WTC11 (cell line): ENCODE measurements around the gene PPP2R1A. TPM values are rescaled to one million over a fixed set of nuclear protein-coding genes. Genes with fewer than 3 reads are reported as not detected.

ENCODE experiments used
- ATAC-seq: fragments of 200-7000 bp; cut with Tn5 transposase; 2 replicates; pipeline ENCODE4 v1.10.0; 2021; ENCODE audit warnings: mild to moderate bottlenecking, moderate library complexity
- CTCF ChIA-PET: fragments of 300-600 bp; sonication (Branson Sonifier 250); formaldehyde crosslinking; loops from one replicate; lab custom pipeline; 2021; ENCODE audit warnings: antibody characterized with exemption; lab: Charles Lee
- POLR2A ChIA-PET: fragments of 350-600 bp; sonication (Branson Sonifier 250); formaldehyde crosslinking; loops from one replicate; lab custom pipeline; 2021; ENCODE audit warnings: antibody characterized with exemption; lab: Charles Lee
- DNase-seq: peaks from one replicate; pipeline ENCODE4 v3.0.0; 2021; ENCODE audit warnings: low spot score
- H3K27ac Mint-ChIP-seq: 2 replicates; pipeline ENCODE4 v1.8.0; 2021; ENCODE audit warnings: mixed read lengths
- H3K27me3 Mint-ChIP-seq: 2 replicates; pipeline ENCODE4 v1.8.0; 2021; ENCODE audit warnings: low read depth, mild to moderate bottlenecking, moderate library complexity, mixed read lengths
- H3K36me3 Mint-ChIP-seq: 2 replicates; pipeline ENCODE4 v1.8.0; 2021; ENCODE audit warnings: mixed read lengths
- H3K4me1 Mint-ChIP-seq: 2 replicates; pipeline ENCODE4 v1.8.0; 2022; ENCODE audit warnings: mixed read lengths
- H3K4me3 Mint-ChIP-seq: 2 replicates; pipeline ENCODE4 v1.8.0; 2021; ENCODE audit warnings: mild to moderate bottlenecking, moderate library complexity, mixed read lengths
- H3K9me3 Mint-ChIP-seq: 2 replicates; pipeline ENCODE4 v1.8.0; 2021; ENCODE audit warnings: mixed read lengths
- ATF6 ChIP-seq: sonication (generic); formaldehyde crosslinking; IDR thresholded peaks from 2 replicates; pipeline ENCODE4 v1.8.1; 2023; ENCODE audit warnings: mild to moderate bottlenecking, missing genetic modification reagents
- CDX4 ChIP-seq: fragments of 250-450 bp; sonication (Bioruptor Pico); IDR thresholded peaks from 2 replicates; pipeline ENCODE4 v1.9.0; 2021; ENCODE audit warnings: moderate library complexity, mild to moderate bottlenecking, inconsistent platforms, borderline replicate concordance
- CTCF ChIP-seq: fragments of 200-600 bp; IDR thresholded peaks from 2 replicates; pipeline ENCODE4 v1.8.0; 2022; ENCODE audit warnings: antibody characterized with exemption
- E2F1 ChIP-seq: sonication (generic); formaldehyde crosslinking; IDR thresholded peaks from 2 replicates; pipeline ENCODE4 v1.8.0; 2022; ENCODE audit warnings: mild to moderate bottlenecking, missing genetic modification reagents
- ERG ChIP-seq: fragments of 250-450 bp; sonication (Bioruptor Pico); IDR thresholded peaks from 2 replicates; pipeline ENCODE4 v1.8.0; 2021; ENCODE audit warnings: mild to moderate bottlenecking
- GTF2I ChIP-seq: fragments of 250-450 bp; sonication (Bioruptor Pico); conservative IDR thresholded peaks from 2 replicates; pipeline ENCODE4 v1.4.0; 2021; ENCODE audit warnings: mild to moderate bottlenecking
- JUN ChIP-seq: sonication (generic); formaldehyde crosslinking; IDR thresholded peaks from 2 replicates; pipeline ENCODE4 v1.8.0; 2023; ENCODE audit warnings: mild to moderate bottlenecking, missing genetic modification reagents
- MLX ChIP-seq: sonication (generic); formaldehyde crosslinking; IDR thresholded peaks from 2 replicates; pipeline ENCODE4 v1.8.1; 2023; ENCODE audit warnings: mild to moderate bottlenecking, missing genetic modification reagents, moderate library complexity
- NFYB ChIP-seq: sonication (generic); formaldehyde crosslinking; conservative IDR thresholded peaks from 2 replicates; pipeline ENCODE4 v1.8.0; 2022; ENCODE audit warnings: low read depth, missing genetic modification reagents
- NR2C2 ChIP-seq: sonication (generic); formaldehyde crosslinking; IDR thresholded peaks from 2 replicates; pipeline ENCODE4 v1.8.0; 2022; ENCODE audit warnings: mild to moderate bottlenecking, missing genetic modification reagents
- NR3C1 ChIP-seq: sonication (generic); formaldehyde crosslinking; conservative IDR thresholded peaks from 2 replicates; pipeline ENCODE4 v1.8.1; 2023; ENCODE audit warnings: low read depth, mild to moderate bottlenecking, missing genetic modification reagents
- RORB ChIP-seq: fragments of 250-450 bp; sonication (Bioruptor Pico); IDR thresholded peaks from 2 replicates; pipeline ENCODE4 v1.9.0; 2021; ENCODE audit warnings: mild to moderate bottlenecking
- STAT6 ChIP-seq: sonication (generic); formaldehyde crosslinking; conservative IDR thresholded peaks from 2 replicates; pipeline ENCODE4 v1.8.1; 2023; ENCODE audit warnings: mild to moderate bottlenecking, low read depth, missing genetic modification reagents, moderate library complexity
- TEAD1 ChIP-seq: sonication (generic); formaldehyde crosslinking; IDR thresholded peaks from 2 replicates; pipeline ENCODE4 v1.8.0; 2022; ENCODE audit warnings: mild to moderate bottlenecking, missing genetic modification reagents
- ZNF121 ChIP-seq: sonication (generic); formaldehyde crosslinking; IDR thresholded peaks from 2 replicates; pipeline ENCODE4 v1.8.0; 2023; ENCODE audit warnings: missing genetic modification reagents
- ZNF281 ChIP-seq: sonication (generic); formaldehyde crosslinking; IDR thresholded peaks from 2 replicates; pipeline ENCODE4 v1.8.0; 2023; ENCODE audit warnings: mild to moderate bottlenecking, missing genetic modification reagents
- ZNF317 ChIP-seq: sonication (generic); formaldehyde crosslinking; IDR thresholded peaks from 2 replicates; pipeline ENCODE4 v1.8.1; 2023; ENCODE audit warnings: low read depth, mild to moderate bottlenecking, moderate library complexity, missing genetic modification reagents, borderline replicate concordance
- ZNF512 ChIP-seq: sonication (generic); formaldehyde crosslinking; IDR thresholded peaks from 2 replicates; pipeline ENCODE4 v1.8.1; 2022; ENCODE audit warnings: missing genetic modification reagents, borderline replicate concordance
- total RNA-seq: library from RNA; stranded (reverse); gene quantifications from 3 replicates; pipeline ENCODE4 v1.2.3, GENCODE V29; 2021

Gene PPP2R1A
- total RNA-seq, 1 experiment from 2014 or later, result 505 TPM

- Mint-ChIP-seq H3K27ac (peak overlapping the region; percentile 45), H3K9me3 (no peaks in the 10 kb centered on the region), H3K36me3 (peaks cover 31% of the 10 kb centered on the region), H3K4me3 (peak overlapping the region; percentile 96), H3K4me1 (peaks cover 42% of the 10 kb centered on the region), H3K27me3 (no peaks in the 10 kb centered on the region; the same call in 1 of the 2 replicates)
- TF ChIP-seq ZNF121 (CRISPR knock-in tag), result no peak
- TF ChIP-seq MLX, result no peak
- no peak for TF ChIP-seq ZNF512 (CRISPR knock-in tag)
- 0 out of 2 replicates have a peak, but pooled peaks have one; percentile 7 for TF ChIP-seq ZNF281
- TF ChIP-seq CDX4, result no peak
- TF ChIP-seq TEAD1, result no peak
- no peak for TF ChIP-seq NFYB (CRISPR knock-in tag)
- ChIA-PET CTCF (no interaction called here), POLR2A (no interaction called here)
- DNase-seq, result peak; percentile 38
- no peak for ATAC-seq
Measured at GRCh38 chr19:52190487-52191293, 838 bp downstream of the PPP2R1A start.

GRCh38 chr19:52191389-52191788 is 1.5 kb downstream of the PPP2R1A start:
- no peaks in the 10 kb centered on the region; the same call in 1 of the 2 replicates for H3K27me3 Mint-ChIP-seq
- H3K27ac Mint-ChIP-seq, result peak overlapping the region; percentile 45
- DNase-seq (no peak), ATAC-seq (no peak)
- ChIA-PET CTCF (no interaction called here), POLR2A (no interaction called here)
- peaks cover 42% of the 10 kb centered on the region for H3K4me1 Mint-ChIP-seq
- peaks cover 35% of the 10 kb centered on the region for H3K36me3 Mint-ChIP-seq
- peak overlapping the region; percentile 96 for H3K4me3 Mint-ChIP-seq
- H3K9me3 Mint-ChIP-seq, result no peaks in the 10 kb centered on the region
- no peak for TF ChIP-seq JUN (CRISPR knock-in tag)
- TF ChIP-seq NR2C2 (CRISPR knock-in tag), result no peak
- no peak for TF ChIP-seq TEAD1
- no peak for TF ChIP-seq RORB (CRISPR knock-in tag)
- no peak for TF ChIP-seq NR3C1
- no peak for TF ChIP-seq E2F1 (CRISPR knock-in tag)
- TF ChIP-seq CTCF, result no peak
- TF ChIP-seq GTF2I (CRISPR knock-in tag), result no peak
- TF ChIP-seq ZNF317 (CRISPR knock-in tag), result no peak
- no peak for TF ChIP-seq STAT6 (CRISPR knock-in tag)
- no peak for TF ChIP-seq ATF6 (CRISPR knock-in tag)
- TF ChIP-seq ERG, result no peak
